ENCODE measurements around the gene GRM8.

GRCh38 chr7:127047521-127047920 lies 205.2 kb downstream of the GRM8 start:
- TF ChIP-seq CTCF (IDR thresholded peaks at IDR 0.05; ENCODE audit: low read length) (no peak), EZH2phosphoT487 (IDR thresholded peaks at IDR 0.05; ENCODE audit: low read length) (no peak)
